Measurements from ENCODE around the gene GPR142.

DNA sequence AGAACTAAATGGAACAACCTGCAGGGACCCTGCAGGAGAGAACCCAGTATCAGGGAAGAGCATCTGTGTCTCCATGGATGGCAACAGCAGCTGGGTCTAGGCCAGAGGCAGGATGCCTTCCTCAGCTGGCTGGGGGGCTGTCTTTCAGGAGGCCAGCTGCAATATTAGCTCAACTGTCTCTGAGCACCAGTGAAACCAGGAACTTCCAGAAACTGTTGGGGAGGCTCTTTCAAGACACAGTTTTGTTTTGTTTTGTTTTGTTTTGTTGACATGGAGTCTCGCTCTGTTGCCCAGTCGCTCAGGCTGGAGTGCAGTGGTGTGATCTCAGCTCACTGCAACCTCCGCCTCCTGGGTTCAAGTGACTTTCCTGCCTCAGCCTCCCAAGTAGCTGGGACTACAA is 7.6 kb downstream of the GPR142 start:
- TF ChIP-seq, protein P1, sequence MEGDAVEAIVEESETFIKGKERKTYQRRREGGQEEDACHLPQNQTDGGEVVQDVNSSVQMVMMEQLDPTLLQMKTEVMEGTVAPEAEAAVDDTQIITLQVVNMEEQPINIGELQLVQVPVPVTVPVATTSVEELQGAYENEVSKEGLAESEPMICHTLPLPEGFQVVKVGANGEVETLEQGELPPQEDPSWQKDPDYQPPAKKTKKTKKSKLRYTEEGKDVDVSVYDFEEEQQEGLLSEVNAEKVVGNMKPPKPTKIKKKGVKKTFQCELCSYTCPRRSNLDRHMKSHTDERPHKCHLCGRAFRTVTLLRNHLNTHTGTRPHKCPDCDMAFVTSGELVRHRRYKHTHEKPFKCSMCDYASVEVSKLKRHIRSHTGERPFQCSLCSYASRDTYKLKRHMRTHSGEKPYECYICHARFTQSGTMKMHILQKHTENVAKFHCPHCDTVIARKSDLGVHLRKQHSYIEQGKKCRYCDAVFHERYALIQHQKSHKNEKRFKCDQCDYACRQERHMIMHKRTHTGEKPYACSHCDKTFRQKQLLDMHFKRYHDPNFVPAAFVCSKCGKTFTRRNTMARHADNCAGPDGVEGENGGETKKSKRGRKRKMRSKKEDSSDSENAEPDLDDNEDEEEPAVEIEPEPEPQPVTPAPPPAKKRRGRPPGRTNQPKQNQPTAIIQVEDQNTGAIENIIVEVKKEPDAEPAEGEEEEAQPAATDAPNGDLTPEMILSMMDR (IDR thresholded peaks at IDR 0.05) = no peak
- TF ChIP-seq POLR2A (IDR thresholded peaks at IDR 0.05) = no peak

Data from heart left ventricle (tissue), 13 donors.